H7 (cell line): ENCODE data around the gene CD70. TPM values are rescaled to one million over a fixed set of nuclear protein-coding genes. Genes with fewer than 3 reads are reported as not detected.
"Not testable (repeated sequence)": the region's sequence is repeated elsewhere in the genome, so short reads cannot be mapped to it uniquely, and the experiment has no call there.

Experiments used
- DNase-seq: peaks from one replicate; pipeline ENCODE4 v3.0.0; 2012
- H3K27me3 ChIP-seq: 2 replicates; pipeline ENCODE4 v1.6.0; 2011; ENCODE audit warnings: mild to moderate bottlenecking, low read length; ENCODE audit not compliant: control insufficient read depth, insufficient read depth
- H3K36me3 ChIP-seq: replicated peaks from 2 replicates; pipeline ENCODE4 v1.5.1; 2011; ENCODE audit warnings: low read length; ENCODE audit not compliant: control insufficient read depth, insufficient read depth
- H3K4me3 ChIP-seq: 2 replicates; pipeline ENCODE4 v1.5.1; 2011; ENCODE audit warnings: low read depth, mild to moderate bottlenecking, control low read depth, low read length, moderate library complexity; ENCODE audit not compliant: insufficient read depth
- total RNA-seq: library from RNA; depleted of rRNA; stranded (reverse); fragments of >200 nt; shearing (Covaris generic); gene quantifications from 2 replicates; pipeline ENCODE4 v1.2.3, GENCODE V29; 2014; rRNA removed

The CD70 gene
- total RNA-seq: 3.6 TPM in 1 of 2 replicates, not detected in the other

- peak; percentile 88 for DNase-seq
- peaks cover 76% of the 10 kb centered on the region for H3K27me3 ChIP-seq
- peak within 1 kb of the TSS; percentile 46 for H3K4me3 ChIP-seq
- no peaks in the 10 kb centered on the region for H3K36me3 ChIP-seq
Observed at GRCh38 chr19:6590827-6591319, at the start of gene CD70. Gene CD70 (minus strand): TSS chr19:6591150. CDS start chr19:6591002, 148 bp downstream.

GRCh38 chr19:6640333-6640732 lies 49.4 kb upstream of the CD70 start:
- H3K4me3 ChIP-seq, H3K36me3 ChIP-seq, DNase-seq, H3K27me3 ChIP-seq: not testable (repeated sequence)

- no peak for DNase-seq
- H3K4me3 ChIP-seq: no peak overlapping the region
- no peaks in the 10 kb centered on the region for H3K36me3 ChIP-seq
- H3K27me3 ChIP-seq: no peaks in the 10 kb centered on the region
Observed at GRCh38 chr19:6639439-6639838, 48.5 kb upstream of the CD70 start.

GRCh38 chr19:6633456-6633813 lies 42.5 kb upstream of the CD70 start:
- not testable (repeated sequence) for H3K36me3 ChIP-seq, H3K27me3 ChIP-seq, DNase-seq, H3K4me3 ChIP-seq

GRCh38 chr19:6632747-6633455 lies 42.0 kb upstream of the CD70 start:
- H3K27me3 ChIP-seq, H3K4me3 ChIP-seq, H3K36me3 ChIP-seq, DNase-seq: not testable (repeated sequence)

- Histone ChIP-seq H3K36me3 (no peaks in the 10 kb centered on the region), H3K4me3 (no peak overlapping the region), H3K27me3 (0 out of 2 replicates have a peak, but pooled peaks cover 3% of the 10 kb centered on the region)
- DNase-seq: peak; percentile 80
Observed at GRCh38 chr19:6632002-6632621, 41.2 kb upstream of the CD70 start.

GRCh38 chr19:6626764-6627163 lies 35.8 kb upstream of the CD70 start:
- Histone ChIP-seq H3K4me3 (no peak overlapping the region), H3K36me3 (no peaks in the 10 kb centered on the region), H3K27me3 (no peaks in the 10 kb centered on the region)
- DNase-seq: no peak

GRCh38 chr19:6617374-6617773 lies 26.4 kb upstream of the CD70 start:
- Histone ChIP-seq H3K4me3 (no peak overlapping the region), H3K36me3 (no peaks in the 10 kb centered on the region), H3K27me3 (no peaks in the 10 kb centered on the region)
- no peak for DNase-seq

GRCh38 chr19:6616011-6616410 lies 25.1 kb upstream of the CD70 start:
- Histone ChIP-seq H3K4me3 (no peak overlapping the region), H3K36me3 (no peaks in the 10 kb centered on the region), H3K27me3 (no peaks in the 10 kb centered on the region)
- DNase-seq: no peak

- no peak overlapping the region for H3K4me3 ChIP-seq
- no peaks in the 10 kb centered on the region for H3K27me3 ChIP-seq
- H3K36me3 ChIP-seq: no peaks in the 10 kb centered on the region
- no peak for DNase-seq
Observed at GRCh38 chr19:6613711-6614110, 22.8 kb upstream of the CD70 start.

GRCh38 chr19:6610934-6611852 lies 20.2 kb upstream of the CD70 start:
- no peaks in the 10 kb centered on the region for H3K27me3 ChIP-seq
- no peak overlapping the region for H3K4me3 ChIP-seq
- DNase-seq: no peak
- no peaks in the 10 kb centered on the region for H3K36me3 ChIP-seq

- no peak for DNase-seq
- Histone ChIP-seq H3K27me3 (no peaks in the 10 kb centered on the region), H3K36me3 (no peaks in the 10 kb centered on the region), H3K4me3 (no peak overlapping the region)
Observed at GRCh38 chr19:6608940-6609339, 18.0 kb upstream of the CD70 start.

- not testable (repeated sequence) for H3K36me3 ChIP-seq, H3K27me3 ChIP-seq, DNase-seq, H3K4me3 ChIP-seq
Observed at GRCh38 chr19:6608146-6608545, 17.2 kb upstream of the CD70 start.

- not testable (repeated sequence) for H3K36me3 ChIP-seq, H3K27me3 ChIP-seq, DNase-seq, H3K4me3 ChIP-seq
Observed at GRCh38 chr19:6606276-6607070, 15.5 kb upstream of the CD70 start.
